Prostate gland (tissue), 2 donors: Measurements from ENCODE around the gene CX3CL1. TPM values are rescaled to one million over a fixed set of nuclear protein-coding genes. Genes with fewer than 3 reads are reported as not detected.

Source experiments
- DNase-seq: peaks from one replicate; pipeline ENCODE4 v3.0.0-alpha.2; 2019; ENCODE audit warnings: low spot score
- H3K27ac ChIP-seq, 2 donors: fragments of 200-600 bp; sonication (generic); 2 replicates each; pipeline ENCODE4 v1.5.1; 2017 to 2019
- H3K27me3 ChIP-seq: fragments of 200-600 bp; sonication (generic); replicated peaks from 2 replicates; pipeline ENCODE4 v1.5.1; 2019; ENCODE audit not compliant: insufficient read depth
- H3K36me3 ChIP-seq, 2 donors: fragments of 200-600 bp; sonication (generic); 1 replicate in 1 of 2; 2 replicates in 1 of 2; pipeline versions ENCODE4 v1.5.1 to v1.8.1; 2017 to 2019
- H3K4me1 ChIP-seq: fragments of 200-600 bp; sonication (generic); replicated peaks from 2 replicates; pipeline ENCODE4 v1.5.1; 2019
- H3K4me3 ChIP-seq, 2 donors: fragments of 200-600 bp; sonication (generic); 2 replicates each; pipeline ENCODE4 v1.5.1; 2017 to 2019
- H3K9me3 ChIP-seq: fragments of 200-600 bp; sonication (generic); 2 replicates; pipeline ENCODE4 v1.5.1; 2017
- CTCF ChIP-seq, 4 experiments: fragments of 200-600 bp in 2 of 4; fragments of 450-650 bp in 2 of 4; sonication (generic) in 2 of 4; IDR thresholded peaks; 1 replicate in 3 of 4; 2 replicates in 1 of 4; pipeline ENCODE4 v1.5.1; 2016 to 2019; ENCODE audit warnings: antibody characterized with exemption in 4 of 4, mild to moderate bottlenecking in 2 of 4, moderate library complexity in 2 of 4
- POLR2A ChIP-seq: fragments of 450-650 bp; IDR thresholded peaks from one replicate; pipeline ENCODE4 v1.6.1; 2016; ENCODE audit warnings: antibody characterized with exemption, mild to moderate bottlenecking
- POLR2AphosphoS5 ChIP-seq: sonication (generic); formaldehyde crosslinking; IDR thresholded peaks from one replicate; pipeline ENCODE4 v1.6.1; 2017; ENCODE audit warnings: antibody characterized with exemption
- WGBS: methylation state at CpG from one replicate; pipeline ENCODE4 v1.1.5; 2018; 5-methylcytosine and 5-hydroxymethylcytosine counted together
- intact Hi-C: fragments of 100-400 bp; cut with DNase I; formaldehyde crosslinking; loops from one replicate; pipeline ENCODE4 v1.14.2; 2022
- total RNA-seq, 2 donors: library from RNA; depleted of rRNA; stranded (reverse); fragments of >200 nt; gene quantifications; one replicate each; pipeline ENCODE4 v1.1.0, GENCODE V29; 2016

CX3CL1 gene
- total RNA-seq, 2 donors from 2014 or later, result 30.2 to 52.6 TPM

- 90% methylated on average over 4 of the region's 4 CpGs for WGBS
- H3K9me3 ChIP-seq, result no peaks in the 10 kb centered on the region
- H3K4me1 ChIP-seq, result no peaks in the 10 kb centered on the region
- H3K27me3 ChIP-seq, result no peaks in the 10 kb centered on the region
- no peak for DNase-seq
- H3K27ac ChIP-seq, result no peak overlapping the region
- H3K4me3 ChIP-seq, result no peak overlapping the region
- intact Hi-C loops, result no loop called here
- H3K36me3 ChIP-seq, result no peaks in the 10 kb centered on the region
- TF ChIP-seq POLR2AphosphoS5, result no peak
- TF ChIP-seq CTCF (IDR thresholded peaks at IDR 0.05), result no peak
- no peak for TF ChIP-seq POLR2A
These were observed 19.0 kb downstream of the CX3CL1 start for GRCh38 chr16:57391300-57391699.

- WGBS, result 93% methylated on average over 5 of the region's 5 CpGs
- DNase-seq, result no peak
- Histone ChIP-seq H3K27me3 (no peaks in the 10 kb centered on the region), H3K27ac (no peak overlapping the region), H3K4me3 (no peak overlapping the region), H3K36me3 (no peaks in the 10 kb centered on the region), H3K4me1 (no peaks in the 10 kb centered on the region), H3K9me3 (no peaks in the 10 kb centered on the region)
- intact Hi-C loops, result no loop called here
- TF ChIP-seq POLR2AphosphoS5 (no peak), POLR2A (no peak), CTCF (IDR thresholded peaks at IDR 0.05) (no peak)
These were observed 19.4 kb downstream of the CX3CL1 start for GRCh38 chr16:57391708-57392107.

DNA sequence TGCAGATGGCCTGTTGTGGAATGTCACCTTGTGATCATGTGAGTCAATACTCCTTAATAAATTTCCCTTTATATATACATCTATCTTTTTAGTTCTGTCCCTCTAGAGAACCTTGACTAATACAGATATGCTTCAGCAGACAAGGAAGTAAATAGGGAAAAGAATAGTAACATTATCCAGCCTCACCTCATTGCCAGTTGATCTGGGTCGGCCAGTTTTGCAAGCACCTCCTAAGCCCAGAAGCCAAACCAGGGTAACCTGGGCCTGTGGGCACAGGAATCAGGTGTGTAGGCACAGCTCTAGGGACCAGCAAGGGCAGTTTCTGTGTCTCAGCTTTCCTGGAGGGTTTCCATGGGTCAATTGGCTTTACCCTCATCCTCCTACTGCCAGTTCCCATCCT is 20.4 kb downstream of the CX3CL1 start:
- H3K36me3 ChIP-seq, result no peaks in the 10 kb centered on the region
- no peak overlapping the region for H3K27ac ChIP-seq
- H3K4me3 ChIP-seq, result no peak overlapping the region
- intact Hi-C loops, result no loop called here
- H3K9me3 ChIP-seq, result no peaks in the 10 kb centered on the region
- H3K27me3 ChIP-seq, result no peaks in the 10 kb centered on the region
- H3K4me1 ChIP-seq, result no peaks in the 10 kb centered on the region
- peak; percentile 77 for DNase-seq
- TF ChIP-seq POLR2A (no peak), CTCF (IDR thresholded peaks at IDR 0.05) (no peak), POLR2AphosphoS5 (peak; percentile 76)
- 29% methylated on average over 1 of the region's 1 CpG for WGBS

DNA sequence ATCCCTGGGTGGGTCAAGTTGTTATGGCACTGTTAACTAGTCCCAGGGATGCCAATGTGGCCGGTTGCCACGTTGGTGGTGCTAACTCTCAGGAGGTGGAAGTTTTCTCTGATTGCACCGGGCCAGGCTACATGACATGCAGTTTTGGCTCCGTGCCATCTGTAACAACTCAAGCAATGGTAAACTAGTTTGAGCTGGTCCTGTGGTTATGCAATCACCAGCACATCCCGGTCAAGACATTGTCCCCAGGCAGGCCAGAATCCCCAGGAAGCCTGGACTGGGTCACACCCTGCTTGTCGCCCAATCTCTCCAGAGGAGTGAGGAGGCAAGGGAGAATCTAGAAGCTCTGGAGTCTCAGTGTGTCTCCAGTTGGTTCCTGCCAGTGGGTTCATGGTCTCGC is 22.2 kb downstream of the CX3CL1 start:
- H3K36me3 ChIP-seq, result no peaks in the 10 kb centered on the region
- DNase-seq, result peak; percentile 83
- no peaks in the 10 kb centered on the region for H3K4me1 ChIP-seq
- intact Hi-C loops, result no loop called here
- no peaks in the 10 kb centered on the region for H3K27me3 ChIP-seq
- H3K4me3 ChIP-seq, result no peak overlapping the region
- H3K9me3 ChIP-seq, result no peaks in the 10 kb centered on the region
- TF ChIP-seq POLR2AphosphoS5 (peak; percentile 55), CTCF (IDR thresholded peaks at IDR 0.05) (no peak)
- 58% methylated on average over 7 of the region's 7 CpGs for WGBS
- no peak overlapping the region for H3K27ac ChIP-seq

DNA sequence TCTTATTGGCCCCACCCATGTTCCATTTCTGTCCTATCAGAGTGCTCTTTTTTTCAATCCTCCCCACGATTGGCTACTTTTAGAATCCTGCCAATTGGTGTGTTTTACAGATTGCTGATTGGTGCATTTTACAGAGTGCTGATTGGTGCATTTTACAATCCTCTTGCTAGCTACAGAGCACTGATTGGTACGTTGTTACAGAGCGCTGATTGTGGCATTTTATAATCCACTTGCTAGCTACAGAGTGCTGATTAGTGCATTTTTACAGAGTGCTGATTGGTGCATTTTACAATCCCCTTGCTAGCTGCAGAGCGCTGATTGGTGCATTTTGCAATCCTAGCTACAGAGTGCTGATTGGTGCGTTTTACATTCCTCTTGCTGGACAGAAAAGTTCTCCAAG is 22.7 kb downstream of the CX3CL1 start:
- no peaks in the 10 kb centered on the region for H3K4me1 ChIP-seq
- H3K4me3 ChIP-seq, result no peak overlapping the region
- TF ChIP-seq POLR2AphosphoS5 (no peak), CTCF (IDR thresholded peaks at IDR 0.05) (no peak), POLR2A (no peak)
- no peak for DNase-seq
- H3K9me3 ChIP-seq, result no peaks in the 10 kb centered on the region
- no peaks in the 10 kb centered on the region for H3K27me3 ChIP-seq
- no peaks in the 10 kb centered on the region for H3K36me3 ChIP-seq
- WGBS, result 90% methylated on average over 5 of the region's 5 CpGs
- H3K27ac ChIP-seq, result no peak overlapping the region
- intact Hi-C loops, result no loop called here
